ENCODE results near the gene KSR2. TPM values are rescaled to one million over a fixed set of nuclear protein-coding genes. Genes with fewer than 3 reads are reported as not detected.

The KSR2 gene
- total RNA-seq, 2 experiments from 2014 or later = 0.14 to 0.16 TPM

- intact Hi-C loops (cut with DNase I, micrococcal nuclease) = no loop called here
- ATAC-seq = no peak
- CTCF ChIA-PET = no interaction called here
Measured at GRCh38 chr12:117582135-117582784, 386.5 kb downstream of the KSR2 start.

GRCh38 chr12:117580718-117581062, 388.1 kb downstream of the KSR2 start:
- ChIA-PET POLR2A (no interaction called here), CTCF (interaction anchor here (2.4 kb wide), 1 partner anchor 8 kb away, joined by 9 read pairs; no protein-coding TSS in a partner anchor)
- H3K4me3 Mint-ChIP-seq = no peak overlapping the region
- intact Hi-C loops (cut with DNase I, micrococcal nuclease) = no loop called here
- H3K27ac Mint-ChIP-seq = no peak overlapping the region
- H3K9me3 Mint-ChIP-seq (ENCODE audit: low read depth) = no peaks in the 10 kb centered on the region
- no peaks in the 10 kb centered on the region for H3K36me3 Mint-ChIP-seq (ENCODE audit: low read depth)
- H3K27me3 Mint-ChIP-seq = no peaks in the 10 kb centered on the region
- DNase-seq = peak; percentile 5
- ATAC-seq = no peak
- H3K4me1 Mint-ChIP-seq = no peaks in the 10 kb centered on the region

More at GRCh38 chr12:117582135-117582784, 386.5 kb downstream of the KSR2 start:
- no peaks in the 10 kb centered on the region for H3K36me3 Mint-ChIP-seq (ENCODE audit: low read depth)
- peaks cover 2% of the 10 kb centered on the region for H3K27me3 Mint-ChIP-seq
- POLR2A ChIA-PET = no interaction called here
- H3K9me3 Mint-ChIP-seq (ENCODE audit: low read depth) = no peaks in the 10 kb centered on the region
- no peaks in the 10 kb centered on the region for H3K4me1 Mint-ChIP-seq
- H3K4me3 Mint-ChIP-seq = no peak overlapping the region
- DNase-seq = no peak
- H3K27ac Mint-ChIP-seq = no peak overlapping the region

GRCh38 chr12:117580015-117580717, 388.6 kb downstream of the KSR2 start:
- Mint-ChIP-seq H3K36me3 (ENCODE audit: low read depth) (no peaks in the 10 kb centered on the region), H3K4me3 (no peak overlapping the region), H3K27me3 (no peaks in the 10 kb centered on the region), H3K4me1 (no peaks in the 10 kb centered on the region), H3K27ac (no peak overlapping the region), H3K9me3 (ENCODE audit: low read depth) (no peaks in the 10 kb centered on the region)
- DNase-seq = no peak
- CTCF ChIA-PET = interaction anchor here (2.4 kb wide), 1 partner anchor 9 kb away, joined by 9 read pairs; no protein-coding TSS in a partner anchor
- POLR2A ChIA-PET = no interaction called here
- no peak for ATAC-seq
- intact Hi-C loops (cut with DNase I, micrococcal nuclease) = no loop called here

- H3K4me3 Mint-ChIP-seq = no peak overlapping the region
- no peak overlapping the region for H3K27ac Mint-ChIP-seq
- H3K9me3 Mint-ChIP-seq (ENCODE audit: low read depth) = no peaks in the 10 kb centered on the region
- ChIA-PET CTCF (no interaction called here), POLR2A (no interaction called here)
- DNase-seq = no peak
- intact Hi-C loops (cut with DNase I, micrococcal nuclease) = no loop called here
- ATAC-seq = no peak
- H3K36me3 Mint-ChIP-seq (ENCODE audit: low read depth) = no peaks in the 10 kb centered on the region
- no peaks in the 10 kb centered on the region for H3K4me1 Mint-ChIP-seq
- H3K27me3 Mint-ChIP-seq = no peaks in the 10 kb centered on the region
Measured at GRCh38 chr12:117577122-117577657, 391.6 kb downstream of the KSR2 start.

GRCh38 chr12:117576053-117576452, 392.7 kb downstream of the KSR2 start:
- intact Hi-C loops (cut with DNase I, micrococcal nuclease) = no loop called here
- no peaks in the 10 kb centered on the region for H3K4me1 Mint-ChIP-seq
- CTCF ChIA-PET = no interaction called here

GRCh38 chr12:117574655-117575054, 394.1 kb downstream of the KSR2 start:
- CTCF ChIA-PET = interaction anchor here (1.0 kb wide), 1 partner anchor 14 kb away, joined by 5 read pairs; no protein-coding TSS in a partner anchor
- H3K36me3 Mint-ChIP-seq (ENCODE audit: low read depth) = no peaks in the 10 kb centered on the region
- ATAC-seq (no peak), DNase-seq (no peak)
- H3K4me3 Mint-ChIP-seq = no peak overlapping the region
- H3K9me3 Mint-ChIP-seq (ENCODE audit: low read depth) = no peaks in the 10 kb centered on the region
- intact Hi-C loops (cut with DNase I, micrococcal nuclease) = no loop called here
- POLR2A ChIA-PET = no interaction called here
- no peaks in the 10 kb centered on the region for H3K4me1 Mint-ChIP-seq
- no peak overlapping the region for H3K27ac Mint-ChIP-seq
- no peaks in the 10 kb centered on the region for H3K27me3 Mint-ChIP-seq

More at GRCh38 chr12:117576053-117576452, 392.7 kb downstream of the KSR2 start:
- no peaks in the 10 kb centered on the region for H3K27me3 Mint-ChIP-seq
- ATAC-seq (no peak), DNase-seq (no peak)
- no peaks in the 10 kb centered on the region for H3K9me3 Mint-ChIP-seq (ENCODE audit: low read depth)
- H3K4me3 Mint-ChIP-seq = no peak overlapping the region
- H3K36me3 Mint-ChIP-seq (ENCODE audit: low read depth) = no peaks in the 10 kb centered on the region
- POLR2A ChIA-PET = no interaction called here
- no peak overlapping the region for H3K27ac Mint-ChIP-seq

GRCh38 chr12:117572755-117573154, 396.0 kb downstream of the KSR2 start:
- POLR2A ChIA-PET = no interaction called here
- intact Hi-C loops (cut with DNase I, micrococcal nuclease) = no loop called here

GRCh38 chr12:117571321-117571720, 397.5 kb downstream of the KSR2 start:
- no peak overlapping the region for H3K27ac Mint-ChIP-seq
- peaks cover 4% of the 10 kb centered on the region for H3K27me3 Mint-ChIP-seq
- H3K4me3 Mint-ChIP-seq = no peak overlapping the region
- H3K9me3 Mint-ChIP-seq (ENCODE audit: low read depth) = no peaks in the 10 kb centered on the region
- ATAC-seq (no peak), DNase-seq (no peak)
- CTCF ChIA-PET = no interaction called here
- intact Hi-C loops (cut with DNase I, micrococcal nuclease) = no loop called here
- no peaks in the 10 kb centered on the region for H3K4me1 Mint-ChIP-seq
- POLR2A ChIA-PET = no interaction called here
- no peaks in the 10 kb centered on the region for H3K36me3 Mint-ChIP-seq (ENCODE audit: low read depth)

More at GRCh38 chr12:117572755-117573154, 396.0 kb downstream of the KSR2 start:
- CTCF ChIA-PET = interaction anchor here (0.9 kb wide), 1 partner anchor 15 kb away, joined by 5 read pairs; no protein-coding TSS in a partner anchor
- H3K27me3 Mint-ChIP-seq = no peaks in the 10 kb centered on the region
- H3K4me3 Mint-ChIP-seq = no peak overlapping the region
- H3K9me3 Mint-ChIP-seq (ENCODE audit: low read depth) = no peaks in the 10 kb centered on the region
- H3K4me1 Mint-ChIP-seq = no peaks in the 10 kb centered on the region
- H3K27ac Mint-ChIP-seq = no peak overlapping the region
- no peak for ATAC-seq
- no peak for DNase-seq
- H3K36me3 Mint-ChIP-seq (ENCODE audit: low read depth) = no peaks in the 10 kb centered on the region

- no peak for DNase-seq
- Mint-ChIP-seq H3K27me3 (peaks cover 4% of the 10 kb centered on the region), H3K36me3 (ENCODE audit: low read depth) (no peaks in the 10 kb centered on the region), H3K27ac (no peak overlapping the region), H3K9me3 (ENCODE audit: low read depth) (no peaks in the 10 kb centered on the region), H3K4me1 (no peaks in the 10 kb centered on the region), H3K4me3 (no peak overlapping the region)
- POLR2A ChIA-PET = no interaction called here
- intact Hi-C loops (cut with DNase I, micrococcal nuclease) = no loop called here
- CTCF ChIA-PET = no interaction called here
- ATAC-seq = no peak
Measured at GRCh38 chr12:117570608-117571007, 398.2 kb downstream of the KSR2 start.

GRCh38 chr12:117567644-117568216, 401.1 kb downstream of the KSR2 start:
- POLR2A ChIA-PET = no interaction called here
- CTCF ChIA-PET = no interaction called here
- H3K4me3 Mint-ChIP-seq = no peak overlapping the region
- intact Hi-C loops (cut with DNase I, micrococcal nuclease) = no loop called here
- peaks cover 4% of the 10 kb centered on the region for H3K27me3 Mint-ChIP-seq
- ATAC-seq (no peak), DNase-seq (no peak)
- no peaks in the 10 kb centered on the region for H3K36me3 Mint-ChIP-seq (ENCODE audit: low read depth)
- H3K27ac Mint-ChIP-seq = no peak overlapping the region
- no peaks in the 10 kb centered on the region for H3K9me3 Mint-ChIP-seq (ENCODE audit: low read depth)
- no peaks in the 10 kb centered on the region for H3K4me1 Mint-ChIP-seq

GRCh38 chr12:117564881-117565280, 403.9 kb downstream of the KSR2 start:
- Mint-ChIP-seq H3K4me1 (no peaks in the 10 kb centered on the region), H3K4me3 (no peak overlapping the region), H3K36me3 (ENCODE audit: low read depth) (no peaks in the 10 kb centered on the region), H3K27me3 (peaks cover 4% of the 10 kb centered on the region), H3K9me3 (ENCODE audit: low read depth) (no peaks in the 10 kb centered on the region), H3K27ac (no peak overlapping the region)
- DNase-seq (no peak), ATAC-seq (no peak)
- intact Hi-C loops (cut with DNase I, micrococcal nuclease) = no loop called here
- CTCF ChIA-PET = no interaction called here
- POLR2A ChIA-PET = no interaction called here

- no peaks in the 10 kb centered on the region for H3K36me3 Mint-ChIP-seq (ENCODE audit: low read depth)
- DNase-seq = no peak
- POLR2A ChIA-PET = no interaction called here
- no peak overlapping the region for H3K27ac Mint-ChIP-seq
- intact Hi-C loops (cut with DNase I, micrococcal nuclease) = no loop called here
- ATAC-seq = no peak
- H3K9me3 Mint-ChIP-seq (ENCODE audit: low read depth) = no peaks in the 10 kb centered on the region
- CTCF ChIA-PET = no interaction called here
- H3K4me3 Mint-ChIP-seq = no peak overlapping the region
- peaks cover 4% of the 10 kb centered on the region for H3K27me3 Mint-ChIP-seq
- no peaks in the 10 kb centered on the region for H3K4me1 Mint-ChIP-seq
Measured at GRCh38 chr12:117563706-117564105, 405.1 kb downstream of the KSR2 start.
